Suppressor macrophage (primary cell): ENCODE data around the gene TMEM134.
"Not testable (repeated sequence)": the region's sequence is repeated elsewhere in the genome, so short reads cannot be mapped to it uniquely, and the experiment has no call there.

Source experiments
- DNase-seq, 4 experiments: peaks; one replicate each; pipeline ENCODE4 v3.0.0-alpha.2; 2020 to 2022

TMEM134 gene

DNA sequence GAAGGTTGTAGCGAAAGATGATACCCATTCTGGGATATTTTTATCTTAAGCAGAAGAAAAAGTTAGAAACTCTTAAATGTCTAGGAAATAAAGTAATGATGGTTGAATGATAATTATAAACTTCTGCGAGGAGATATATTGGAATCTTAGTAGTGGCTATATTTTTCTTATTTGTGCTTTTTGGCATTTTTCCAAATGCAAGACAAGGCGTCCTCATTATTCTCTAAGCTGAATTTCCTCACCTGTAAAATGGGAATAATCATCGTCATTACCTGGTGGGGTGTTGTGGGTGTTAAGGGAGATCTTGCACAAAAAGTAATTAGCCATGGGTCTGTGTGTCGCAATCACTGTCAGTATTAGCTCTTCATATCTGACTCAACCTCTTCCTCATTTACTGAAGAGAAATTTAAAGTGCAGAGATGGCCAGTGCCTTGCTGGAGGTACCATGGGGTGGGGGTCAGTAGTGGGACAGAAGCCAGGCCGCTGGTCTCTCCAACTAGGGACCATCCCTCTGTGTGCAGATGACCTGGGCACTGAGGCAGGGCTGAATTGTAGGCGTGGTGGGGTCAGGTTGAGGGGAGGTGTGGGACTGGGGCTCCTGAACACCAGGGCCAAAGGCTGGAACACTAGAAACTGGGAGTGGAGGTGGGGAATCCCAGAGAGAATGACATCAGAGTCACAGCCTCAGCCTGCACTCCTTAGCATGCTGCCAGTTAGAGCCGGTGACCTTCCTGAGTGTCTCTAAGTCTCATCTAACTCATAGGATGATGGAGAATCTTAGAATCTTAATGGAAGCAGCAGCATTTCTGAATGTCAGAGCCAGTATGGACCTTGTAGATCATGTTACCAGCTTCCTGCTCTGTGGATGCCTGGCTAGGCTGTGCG is 32.0 kb upstream of the TMEM134 start:
- peak; percentile 49 to 74 (median 62) for DNase-seq

DNA sequence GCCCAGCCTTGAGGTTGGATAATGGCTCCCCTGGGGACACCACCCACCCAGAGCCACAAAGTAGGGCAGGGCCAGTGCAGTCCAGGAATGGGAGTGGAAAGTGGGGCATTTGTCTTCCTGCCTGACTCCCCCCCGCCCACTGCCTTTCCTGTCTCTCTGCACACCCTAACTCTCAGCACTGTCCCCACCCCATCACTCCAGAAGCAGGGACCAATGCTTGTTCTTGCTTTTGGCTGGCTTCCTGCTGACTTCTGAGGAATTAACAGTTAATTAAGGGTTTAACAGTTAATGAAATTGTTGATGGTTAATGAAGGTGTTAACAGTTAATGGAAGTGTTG is 31.4 kb upstream of the TMEM134 start:
- no peak for DNase-seq

DNA sequence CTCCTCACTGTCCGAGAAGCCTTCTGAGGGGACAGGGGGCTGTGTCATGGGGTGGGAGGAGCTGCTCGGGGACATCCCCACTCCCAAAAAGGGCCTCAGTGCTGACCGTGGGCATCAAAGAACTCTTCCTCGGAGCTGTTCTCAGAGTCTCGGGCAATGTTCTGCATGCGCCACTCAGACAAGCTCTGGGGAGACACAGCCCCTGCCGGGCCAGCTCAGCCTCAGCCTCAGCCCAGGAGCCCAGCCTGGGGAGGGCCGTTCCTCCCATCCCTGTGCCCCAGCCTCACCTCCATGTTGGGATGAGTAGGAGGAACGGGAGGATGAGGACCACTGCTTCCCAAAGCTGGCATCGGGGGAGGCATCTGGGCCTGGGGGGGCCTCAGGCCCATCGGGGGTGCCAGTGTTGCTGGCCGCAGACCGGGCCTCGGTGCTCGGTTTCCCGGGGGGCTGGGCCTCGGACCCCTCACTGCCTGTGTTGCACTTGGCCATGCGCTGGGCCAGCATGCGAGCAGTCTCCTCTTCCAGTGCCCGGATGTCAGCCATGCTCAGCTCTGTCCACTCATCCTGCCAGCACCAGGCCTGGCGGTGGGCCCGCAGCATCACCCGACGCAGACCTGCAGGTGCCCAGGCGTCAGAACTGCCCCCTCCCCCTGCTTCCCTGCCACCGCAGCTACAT is 30.9 kb upstream of the TMEM134 start:
- DNase-seq = no peak

DNA sequence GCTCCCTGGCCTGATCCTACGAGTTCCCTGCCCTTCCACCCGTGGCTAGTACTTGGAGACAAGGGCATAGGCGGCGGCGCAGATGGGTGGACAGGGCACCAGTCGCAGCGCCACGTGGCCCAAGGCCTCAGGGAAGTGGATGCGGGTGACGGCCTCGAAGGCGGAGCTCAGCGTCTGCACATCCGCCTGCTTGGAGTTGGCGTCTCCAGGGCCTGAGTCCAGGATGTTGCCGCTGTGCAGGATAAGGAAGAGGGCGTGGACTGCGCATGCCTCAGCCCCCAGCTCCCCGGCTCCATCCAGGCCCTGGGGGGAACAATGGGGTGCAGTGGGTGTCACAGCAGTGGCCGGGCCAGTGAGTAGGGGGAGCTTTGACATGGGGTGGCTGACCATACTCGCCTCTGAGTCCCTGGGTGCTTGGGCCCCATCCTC is 29.5 kb upstream of the TMEM134 start:
- no peak for DNase-seq

DNA sequence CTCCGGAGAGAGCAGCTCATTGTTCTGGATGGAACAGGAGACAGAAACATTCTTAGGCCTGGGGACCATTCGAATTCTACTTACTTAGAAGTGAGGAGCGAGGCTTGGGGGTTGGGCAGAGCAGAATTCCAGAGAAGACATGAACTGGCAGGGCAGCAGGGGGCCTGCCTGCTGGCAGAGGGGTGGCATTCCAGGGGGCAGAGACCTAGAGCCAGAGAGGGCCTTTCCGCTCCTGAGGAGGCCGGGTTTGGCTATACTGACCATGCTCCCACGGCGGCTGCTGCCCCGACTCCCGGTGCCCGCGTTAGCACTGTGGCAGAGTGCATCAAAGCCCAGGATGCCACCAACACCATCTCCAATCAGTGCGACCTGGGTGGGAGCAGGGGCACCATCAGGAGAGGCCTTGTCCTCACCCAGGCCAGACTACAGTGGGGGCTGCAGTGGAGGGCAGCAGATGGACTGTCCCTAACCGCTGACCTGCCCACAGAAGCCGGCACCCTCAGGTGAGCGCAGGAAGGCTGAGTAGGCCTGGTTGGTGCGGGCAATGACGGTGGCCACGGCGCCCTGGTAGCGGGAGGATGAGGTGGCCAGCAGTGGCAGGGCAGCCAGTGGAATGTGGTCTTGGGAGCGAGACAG is 28.7 kb upstream of the TMEM134 start:
- no peak for DNase-seq

DNA sequence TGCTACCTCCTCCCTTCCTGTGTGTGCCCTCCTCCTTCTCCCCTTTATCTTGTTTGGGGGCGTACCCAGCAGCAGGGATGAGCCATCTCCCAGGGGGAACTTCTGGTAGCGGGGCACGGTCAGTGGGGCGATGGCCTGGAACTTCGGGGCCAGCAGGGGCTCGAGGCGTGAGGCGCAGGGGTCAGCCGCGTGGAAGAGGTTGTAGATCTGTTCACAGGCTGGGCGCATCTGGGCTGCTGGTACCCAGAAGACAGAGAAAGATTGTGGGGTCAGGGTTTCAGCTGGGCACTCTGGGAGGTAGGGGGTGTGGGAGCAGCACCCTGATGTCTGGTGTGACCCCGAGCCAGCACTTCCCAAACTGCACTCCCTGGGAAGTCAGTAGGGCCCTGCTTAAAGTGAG is 27.1 kb upstream of the TMEM134 start:
- no peak for DNase-seq

DNA sequence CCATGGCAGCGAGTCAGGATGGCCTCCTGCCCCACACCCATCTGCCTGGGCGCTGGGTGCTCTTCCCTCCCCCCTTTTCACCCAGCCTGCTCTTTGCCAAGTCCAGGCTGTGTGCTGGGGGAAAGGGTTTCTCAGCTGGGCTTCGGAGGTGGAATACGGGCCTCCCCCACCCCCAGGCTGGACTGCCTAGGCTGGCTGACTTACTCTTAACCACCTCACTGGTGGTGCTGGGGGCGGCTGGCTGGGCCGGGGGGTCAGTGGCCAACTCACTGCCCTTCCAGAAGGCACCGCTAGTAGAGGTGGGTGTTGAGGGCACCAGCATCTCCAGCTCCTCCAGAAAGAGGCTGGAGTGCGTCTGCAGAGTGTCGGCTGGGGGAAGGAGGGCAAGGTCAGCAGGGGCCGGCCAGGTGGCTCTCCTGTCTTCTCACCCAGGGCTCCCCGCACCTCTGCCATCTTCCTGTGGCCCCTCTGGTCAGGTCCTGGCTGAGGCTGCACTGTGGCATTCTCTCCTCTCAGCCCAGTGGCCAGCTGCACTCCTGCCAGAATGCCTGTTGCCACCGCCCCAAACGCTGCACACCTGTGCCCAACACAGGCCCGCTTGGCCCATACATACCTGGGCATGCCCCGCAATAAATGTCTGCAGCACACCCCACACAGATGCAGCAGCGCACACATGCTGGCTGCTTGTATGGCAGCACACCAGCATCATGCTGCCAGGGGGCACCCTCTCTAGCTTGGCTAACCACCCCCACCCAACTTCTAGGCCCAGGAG is 26.4 kb upstream of the TMEM134 start:
- DNase-seq = no peak

DNA sequence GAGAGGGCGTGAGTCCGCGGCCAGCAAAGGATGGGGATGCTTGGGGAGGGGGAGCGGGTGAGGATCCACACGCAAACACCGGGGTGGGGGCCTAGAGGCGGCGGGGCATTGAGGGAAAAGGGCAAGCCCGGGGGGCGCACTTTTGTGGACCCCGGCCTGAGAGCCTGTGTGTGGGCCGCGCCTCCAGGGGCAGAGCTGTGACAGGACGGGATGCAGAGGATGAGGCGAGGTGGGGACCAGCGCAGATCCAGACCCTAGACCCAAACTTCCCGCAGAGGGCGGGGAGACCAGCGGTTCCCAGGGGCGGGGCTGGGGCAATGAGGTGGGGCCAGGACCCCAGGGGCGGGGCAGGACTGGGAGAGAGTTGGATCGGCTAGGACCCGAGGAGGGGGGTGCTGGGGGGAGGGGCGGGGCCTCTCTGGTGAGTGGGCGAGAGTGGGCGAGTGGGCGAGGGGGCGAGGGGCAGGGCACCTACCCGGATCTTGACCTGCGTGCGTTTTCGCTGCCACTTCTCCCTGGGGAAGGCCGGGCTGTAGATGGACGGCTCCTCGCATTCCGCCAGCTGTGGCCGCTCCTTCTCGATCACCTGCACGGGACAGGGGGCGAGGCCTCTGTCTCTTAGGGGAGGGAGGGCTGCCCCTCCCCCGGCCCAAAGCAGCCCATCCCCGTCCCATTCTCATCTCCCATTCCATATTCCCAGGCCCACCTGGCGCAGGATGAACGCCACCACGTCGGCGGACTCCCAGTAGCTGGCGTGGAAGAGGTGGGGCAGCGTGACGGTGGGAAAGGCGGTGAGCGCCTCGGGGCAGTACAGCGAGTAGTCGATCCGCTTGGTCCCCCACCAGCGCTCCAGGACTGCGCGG is 25.6 kb upstream of the TMEM134 start:
- no peak for DNase-seq

DNA sequence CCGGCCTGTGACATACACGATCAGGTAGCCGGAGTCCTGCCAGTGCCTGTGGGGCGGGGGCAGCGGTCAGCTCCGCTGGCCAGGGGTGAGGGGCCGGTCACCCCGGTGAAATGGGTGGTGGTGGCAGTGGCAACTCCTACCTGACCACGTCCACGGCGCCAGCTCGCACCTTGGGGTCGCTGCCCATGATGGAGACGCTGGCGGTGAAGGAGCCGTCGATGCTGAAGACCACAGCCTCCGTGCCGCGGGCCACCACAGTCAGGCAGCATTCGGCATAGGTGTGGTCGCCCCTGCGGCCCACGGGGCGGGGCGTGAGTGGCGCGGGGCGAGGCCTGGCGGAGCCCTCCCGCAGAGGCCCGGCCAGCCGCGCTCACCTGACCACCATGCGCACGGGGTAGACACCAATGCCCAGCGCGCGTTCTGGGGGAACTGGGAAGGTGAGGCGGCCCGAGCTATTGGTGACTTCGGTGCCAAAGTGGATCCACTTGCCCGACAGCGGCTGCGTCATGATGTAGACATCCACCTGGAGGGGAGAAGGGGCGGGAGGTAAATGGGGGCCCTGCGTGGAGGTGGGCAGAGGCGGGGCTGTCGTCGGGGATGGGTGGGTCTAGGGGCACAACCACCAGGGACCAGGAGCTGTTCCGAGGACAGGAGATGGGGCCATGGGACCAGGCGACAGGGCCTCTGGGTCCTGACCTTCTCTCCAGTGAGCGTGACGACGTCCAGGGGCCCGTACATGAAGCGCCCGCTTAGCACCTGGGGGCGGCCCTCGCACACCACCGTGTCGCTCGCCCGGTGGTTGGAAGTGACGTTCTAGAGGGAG is 24.7 kb upstream of the TMEM134 start:
- DNase-seq = no peak

DNA sequence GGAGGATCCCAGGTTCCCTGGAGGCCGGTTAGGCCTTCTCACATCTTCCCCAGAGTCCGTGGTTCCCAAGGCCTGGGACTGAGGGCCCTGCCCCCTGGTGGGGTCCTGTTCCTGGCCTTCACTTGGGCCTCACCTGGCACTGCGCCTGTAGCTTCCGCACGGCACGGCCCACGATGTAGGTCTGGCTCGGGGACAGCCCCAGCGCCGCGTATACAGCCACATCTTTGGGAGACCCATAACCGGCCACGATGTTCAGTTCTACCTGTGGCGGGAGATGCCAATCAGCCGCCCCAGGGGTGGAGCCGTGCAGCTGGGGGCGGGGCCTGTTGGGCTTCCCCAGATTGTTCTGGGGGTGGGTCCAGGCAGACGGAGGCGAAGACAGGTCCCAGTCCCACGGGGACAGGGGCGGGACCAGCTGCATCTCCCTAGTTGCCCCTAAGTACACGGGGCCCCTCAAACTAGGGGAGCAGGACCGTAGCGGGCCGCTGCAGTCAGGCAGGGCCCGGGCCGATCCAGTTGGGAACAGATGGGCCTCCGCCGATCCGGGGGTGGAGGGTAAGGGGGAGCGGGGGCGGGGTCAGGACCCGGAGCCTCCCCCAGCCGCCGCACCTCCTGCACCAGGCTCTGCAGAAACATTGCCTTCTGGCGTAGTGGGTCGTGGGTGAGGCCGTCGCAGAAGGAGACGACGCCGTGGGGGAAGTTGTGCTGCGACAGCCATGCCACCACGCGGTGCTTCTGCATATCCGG is 23.9 kb upstream of the TMEM134 start:
- no peak for DNase-seq

DNA sequence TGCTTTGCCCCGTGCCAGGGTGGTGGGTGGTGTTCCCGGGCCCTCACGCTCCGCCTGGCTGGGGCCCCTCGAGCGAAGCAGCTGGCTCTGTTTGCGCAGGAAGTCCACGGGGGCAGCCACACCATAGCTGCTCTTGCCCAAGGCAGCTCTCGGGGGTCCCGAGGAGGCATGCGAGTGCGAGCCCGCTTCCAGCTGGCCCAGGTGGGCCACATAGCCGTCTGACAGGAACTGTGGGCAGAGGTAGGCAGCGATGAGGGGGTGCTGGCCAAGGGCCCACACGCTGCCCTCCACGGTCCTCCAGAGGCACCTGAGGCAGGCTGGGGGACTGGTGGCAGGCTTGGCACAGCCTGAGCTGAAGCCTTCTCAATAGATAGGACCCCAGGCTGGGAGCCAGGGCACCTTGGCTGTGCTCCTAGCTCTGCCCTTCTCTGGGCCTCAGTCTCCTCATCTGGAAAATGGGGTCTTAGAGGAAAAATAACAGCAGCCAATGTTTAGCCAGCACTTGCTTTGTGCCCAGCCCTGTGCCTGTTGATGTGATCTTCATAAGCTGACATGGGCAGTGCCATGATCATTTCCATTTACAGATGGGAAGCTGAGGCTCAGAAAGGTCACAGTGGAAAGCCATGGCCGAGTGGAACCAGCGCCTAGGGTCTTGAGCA is 23.1 kb upstream of the TMEM134 start:
- DNase-seq = no peak

DNA sequence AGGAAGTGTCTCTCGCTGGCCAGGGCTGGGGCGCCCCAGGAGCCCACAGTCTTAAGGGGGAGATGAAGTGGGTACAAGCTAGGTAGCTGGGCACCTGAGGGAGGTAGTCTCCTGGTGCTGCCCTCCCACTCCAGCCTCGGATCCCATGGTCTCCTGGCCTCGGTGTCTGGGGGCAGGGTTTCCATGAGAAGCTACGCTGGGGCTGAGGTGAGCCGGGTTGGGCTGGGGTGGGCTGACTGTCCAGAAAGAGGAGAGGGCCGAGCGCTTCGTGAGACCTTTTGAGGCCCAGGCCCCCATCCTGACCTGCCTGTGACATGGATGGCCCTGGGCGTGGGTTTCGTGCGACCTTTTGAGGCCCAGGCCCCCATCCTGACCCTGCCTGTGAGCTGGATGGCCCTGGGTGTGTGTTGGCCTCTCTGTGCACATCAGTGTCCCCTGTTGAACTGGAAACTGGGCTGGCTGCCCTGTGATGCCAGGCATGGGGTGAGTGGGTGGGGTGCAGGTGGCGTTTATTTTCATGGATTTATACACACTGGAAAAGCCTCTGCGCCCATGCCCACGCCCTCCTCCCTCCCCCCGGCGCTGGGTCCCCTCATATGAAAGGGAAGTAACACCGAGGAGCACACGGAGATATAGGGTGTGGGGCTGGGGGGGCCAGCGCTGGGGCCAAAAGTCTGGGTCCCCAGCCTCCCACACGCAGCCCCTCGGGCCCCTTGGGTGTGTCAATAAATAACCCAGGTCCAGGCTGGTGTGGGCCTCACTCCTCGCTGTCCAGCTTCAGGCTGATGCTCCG is 22.4 kb upstream of the TMEM134 start:
- no peak for DNase-seq

DNA sequence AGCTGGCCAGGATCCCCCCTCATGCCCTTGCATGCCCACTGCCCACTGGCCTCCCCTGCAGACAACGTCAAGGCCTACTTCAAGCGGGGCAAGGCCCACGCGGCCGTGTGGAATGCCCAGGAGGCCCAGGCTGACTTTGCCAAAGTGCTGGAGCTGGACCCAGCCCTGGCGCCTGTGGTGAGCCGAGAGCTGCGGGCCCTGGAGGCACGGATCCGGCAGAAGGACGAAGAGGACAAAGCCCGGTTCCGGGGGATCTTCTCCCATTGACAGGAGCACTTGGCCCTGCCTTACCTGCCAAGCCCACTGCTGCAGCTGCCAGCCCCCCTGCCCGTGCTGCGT is 21.6 kb upstream of the TMEM134 start:
- no peak for DNase-seq

DNA sequence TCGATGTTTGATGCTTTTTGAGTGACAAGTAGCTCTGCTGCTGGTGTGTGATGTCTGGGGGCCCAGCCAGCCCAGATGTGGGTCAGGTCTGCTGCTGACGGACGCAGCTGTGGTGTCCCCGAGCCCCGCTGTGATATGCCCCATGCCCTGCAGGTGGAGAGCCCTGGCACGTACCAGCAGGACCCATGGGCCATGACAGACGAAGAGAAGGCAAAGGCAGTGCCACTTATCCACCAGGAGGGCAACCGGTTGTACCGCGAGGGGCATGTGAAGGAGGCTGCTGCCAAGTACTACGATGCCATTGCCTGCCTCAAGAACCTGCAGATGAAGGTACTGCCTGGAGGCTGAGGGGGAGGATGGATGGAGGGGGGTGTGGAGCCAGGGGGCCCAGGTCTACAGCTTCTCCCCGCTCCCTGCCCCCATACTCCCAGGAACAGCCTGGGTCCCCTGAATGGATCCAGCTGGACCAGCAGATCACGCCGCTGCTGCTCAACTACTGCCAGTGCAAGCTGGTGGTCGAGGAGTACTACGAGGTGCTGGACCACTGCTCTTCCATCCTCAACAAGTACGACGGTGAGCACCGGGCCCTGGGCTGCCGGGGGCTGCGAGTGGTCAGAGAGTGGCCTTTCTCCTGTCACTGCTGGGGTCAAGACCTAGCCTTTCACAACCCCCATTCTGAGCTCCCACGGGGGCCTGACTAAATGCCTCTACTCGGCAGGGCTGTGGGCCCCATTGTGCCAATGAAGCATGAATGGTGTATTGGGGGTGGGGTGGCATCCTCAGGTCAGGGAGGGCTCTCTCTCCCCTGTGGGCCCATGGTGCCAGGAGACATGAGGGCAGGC is 21.1 kb upstream of the TMEM134 start:
- DNase-seq = no peak

DNA sequence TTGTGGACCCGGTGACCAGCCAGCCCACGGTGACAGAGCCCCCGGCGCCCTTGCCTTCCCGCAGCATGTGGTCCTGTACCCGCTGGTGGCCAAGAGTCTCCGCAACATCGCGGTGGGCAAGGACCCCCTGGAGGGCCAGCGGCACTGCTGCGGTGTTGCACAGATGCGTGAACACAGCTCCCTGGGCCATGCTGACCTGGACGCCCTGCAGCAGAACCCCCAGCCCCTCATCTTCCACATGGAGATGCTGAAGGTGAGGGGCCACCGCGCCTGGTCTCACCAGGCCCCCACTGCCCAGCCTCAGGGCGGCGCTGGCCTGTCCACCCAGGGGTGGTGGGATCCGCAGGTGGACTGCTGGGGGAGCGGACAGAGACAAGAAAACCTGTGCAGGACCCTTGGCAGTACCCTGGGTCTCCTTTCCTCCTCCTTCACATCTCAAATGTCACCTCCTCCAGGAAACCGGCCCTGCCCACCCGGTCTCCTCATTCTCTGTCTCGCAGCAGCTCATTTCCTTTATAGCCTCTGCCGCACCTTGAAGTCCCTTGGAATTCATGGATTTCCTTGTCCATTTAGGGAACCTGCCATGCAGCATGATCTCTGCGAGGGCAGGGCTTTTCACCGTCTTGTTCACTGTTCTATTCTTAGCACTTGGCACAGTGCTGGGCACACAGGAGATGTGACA is 20.3 kb upstream of the TMEM134 start:
- DNase-seq = no peak

DNA sequence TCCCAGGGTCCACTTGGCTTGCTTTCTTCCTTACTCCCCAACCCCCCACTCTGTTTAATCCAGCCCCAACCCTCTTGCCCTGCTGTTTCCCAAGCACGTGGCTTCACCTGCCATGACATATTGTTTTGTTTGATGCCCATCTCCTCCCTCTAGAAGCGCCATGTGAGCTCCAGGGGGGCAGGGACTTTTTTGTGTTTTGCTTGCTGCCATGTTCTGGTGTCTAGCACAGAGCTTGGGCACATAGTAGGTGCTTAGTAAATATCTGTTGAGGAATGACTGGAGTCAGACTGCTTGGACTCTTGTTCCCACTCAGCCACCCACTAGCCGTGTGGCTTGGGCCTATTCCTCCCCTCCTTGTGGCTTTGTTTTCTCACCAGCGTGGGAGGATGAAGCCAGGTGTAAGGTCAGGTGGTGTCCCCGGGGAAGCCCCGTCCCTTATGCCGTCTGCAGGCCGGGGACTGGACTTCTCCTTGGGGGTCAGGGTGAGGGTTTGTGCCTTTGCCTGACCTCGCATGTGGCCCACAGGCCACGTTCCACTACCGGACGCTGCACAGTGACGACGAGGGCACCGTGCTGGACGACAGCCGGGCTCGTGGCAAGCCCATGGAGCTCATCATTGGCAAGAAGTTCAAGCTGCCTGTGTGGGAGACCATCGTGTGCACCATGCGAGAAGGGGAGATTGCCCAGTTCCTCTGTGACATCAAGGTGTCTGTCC is 17.6 kb upstream of the TMEM134 start:
- no peak for DNase-seq

DNA sequence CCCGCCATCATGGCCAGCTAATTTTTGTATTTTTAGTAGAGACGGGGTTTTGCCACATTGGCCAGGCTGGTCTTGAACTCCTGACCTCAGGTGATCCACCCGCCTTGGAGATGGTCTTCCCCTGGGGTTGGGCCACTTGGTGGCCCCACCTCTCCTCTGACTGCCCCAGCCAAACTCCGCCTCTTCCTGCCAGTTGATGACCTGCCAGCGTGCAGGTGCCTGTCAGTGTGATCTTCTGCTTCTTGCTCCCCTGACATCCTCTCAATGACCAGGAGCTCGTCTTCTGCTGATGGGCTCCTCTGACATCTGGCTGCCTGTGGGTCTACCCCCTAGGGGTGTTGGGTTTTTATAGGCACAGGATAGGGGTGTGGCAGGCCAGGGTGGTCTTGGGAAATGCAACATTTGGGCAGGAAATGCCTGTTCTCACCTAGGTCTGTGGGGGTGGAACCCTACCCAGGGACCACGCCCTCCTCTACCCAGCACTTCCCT is 16.9 kb upstream of the TMEM134 start:
- DNase-seq = not testable (repeated sequence)
